ENCODE results near the gene MOV10L1. TPM values are rescaled to one million over a fixed set of nuclear protein-coding genes. Genes with fewer than 3 reads are reported as not detected.

Gene MOV10L1
- total and polyA plus RNA-seq, 9 of the 15 experiments (the other 6 are each of a cell fraction or from before 2014, with no cell fraction given), result 0.06 to 0.43 (median 0.15) TPM

DNA sequence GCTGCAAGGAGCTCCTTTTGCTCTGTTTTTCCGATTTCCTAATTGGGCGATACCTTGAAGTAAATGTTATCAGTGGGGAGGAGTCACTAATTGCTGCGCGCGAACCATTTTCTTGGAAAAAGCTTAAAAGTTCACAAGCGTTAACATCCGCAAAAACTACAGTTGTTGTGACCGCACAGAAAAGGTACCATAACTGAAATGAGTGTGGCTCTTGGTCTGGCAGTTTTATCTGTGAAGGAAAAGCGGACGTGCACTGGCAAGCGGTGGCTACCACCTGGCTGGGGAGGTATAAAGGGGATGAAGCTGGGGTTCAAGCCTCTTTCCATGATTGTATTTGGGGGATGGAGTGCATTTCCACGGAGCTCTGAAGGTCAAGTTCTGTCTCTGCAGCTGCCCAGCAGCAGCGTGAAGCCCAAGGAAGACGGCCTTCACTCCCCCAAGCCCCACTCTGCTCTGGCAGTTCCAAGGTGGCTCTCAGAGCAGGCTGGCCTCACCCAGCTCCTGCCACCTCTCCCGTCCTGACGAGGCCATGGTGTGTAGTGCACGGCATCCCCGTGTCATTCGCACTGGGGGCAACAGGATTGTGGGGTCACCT, 27.5 kb downstream of the MOV10L1 start:
- WGBS (ENCODE audit: insufficient coverage, low coverage, missing lambda C conversion rate), result 3% methylated on average over 17 of the region's 19 CpGs
- peak in 2 of 4 experiments; percentile 31 to 74 for DNase-seq (ENCODE audit: extremely low read depth in 1 of 4, low spot score in 3 of 4)
- in situ Hi-C loops (cut with MboI) (no loop called here), intact Hi-C loops (cut with micrococcal nuclease) (no loop called here)
- peaks cover 3% of the 10 kb centered on the region for H3K9me1 ChIP-seq (ENCODE audit: control insufficient read depth, insufficient read depth, low read length)
- H3K36me3 ChIP-seq (ENCODE audit: control insufficient read depth, insufficient read depth, low read length), result no peaks in the 10 kb centered on the region; the same call in 2 of the 3 replicates
- TSS peak; percentile 99 for BruUV-seq (replicated peaks)
- ATAC-seq, result peak; percentile 59
- ChIA-PET POLR2A (interaction anchor here (0.7 to 4.0 kb wide), 6 partner anchors 12 to 186 kb away, joined by 3 to 26 read pairs (median 4); partner anchors contain the start of gene MLC1), CTCF (ENCODE audit: low intra/inter-chr PET ratio) (no interaction called here)
- peak overlapping the region; percentile 65 to 87 for H3K9ac ChIP-seq (ENCODE audit: insufficient read depth in 1 of 2, low read depth in 2 of 2, low read length in 2 of 2)
- no peaks in the 10 kb centered on the region for H4K20me1 ChIP-seq (replicated peaks; ENCODE audit: control insufficient read depth, insufficient read depth, low read length)
- H3K4me3 ChIP-seq, result no peak overlapping the region
- H3K4me1 ChIP-seq (replicated peaks in 1 of 2; ENCODE audit: control insufficient read depth in 2 of 2, insufficient read depth in 2 of 2, low read length in 2 of 2), result peaks cover 33 to 40% of the 10 kb centered on the region in 2 experiments
- peak overlapping the region; percentile 94 for H3K27ac ChIP-seq (ENCODE audit: extremely low read depth, low read depth, low read length)
- H3K9me3 ChIP-seq (replicated peaks; ENCODE audit: control insufficient read depth, insufficient read depth, low read depth, low read length), result peaks cover 2% of the 10 kb centered on the region; the same call in 1 of the 2 replicates
- H3K4me2 ChIP-seq (ENCODE audit: insufficient read depth, low read length), result peak overlapping the region; percentile 74
- FAIRE-seq, result peak; percentile 78
- H2AFZ ChIP-seq (ENCODE audit: low read depth, low read length), result peak overlapping the region; percentile 83
- H3K27me3 ChIP-seq (ENCODE audit: control insufficient read depth in 2 of 2, insufficient read depth in 2 of 2, low read length in 2 of 2), result no peaks in the 10 kb centered on the region
- no peaks in the 10 kb centered on the region for H3K79me2 ChIP-seq (ENCODE audit: control insufficient read depth, insufficient read depth, low read length)
- TF ChIP-seq ZNF740 (CRISPR knock-in tag; IDR thresholded peaks at IDR 0.05) (no peak), ZNF740 (tag; IDR thresholded peaks at IDR 0.05) (no peak), HMGN3 (IDR thresholded peaks at IDR 0.05; ENCODE audit: borderline replicate concordance, extremely low read depth, insufficient read length, low read depth, low read length) (no peak), AFF1 (IDR thresholded peaks at IDR 0.05; ENCODE audit: low read depth in 1 of 2, partially characterized antibody in 2 of 2) (no peak), ZNF57 (CRISPR knock-in tag; IDR thresholded peaks at IDR 0.05) (no peak), ZNF232 (CRISPR knock-in tag; IDR thresholded peaks at IDR 0.05) (no peak), FOXM1 (IDR thresholded peaks at IDR 0.05; ENCODE audit: low read depth) (0 out of 2 replicates have a peak, but pooled peaks have one; percentile 13), FOXM1 (CRISPR knock-in tag; IDR thresholded peaks at IDR 0.05; ENCODE audit: low read depth) (no peak), ZNF449 (CRISPR knock-in tag; IDR thresholded peaks at IDR 0.05) (no peak), PCBP2 (IDR thresholded peaks at IDR 0.05; ENCODE audit: low read depth, low read length, poor library complexity, severe bottlenecking) (no peak), ZNF764 (CRISPR knock-in tag; IDR thresholded peaks at IDR 0.05; ENCODE audit: low read depth) (no peak), NFRKB (IDR thresholded peaks at IDR 0.05; ENCODE audit: low read depth) (no peak), PTBP1 (IDR thresholded peaks at IDR 0.05; ENCODE audit: low read depth, low read length) (no peak), MTA1 (IDR thresholded peaks at IDR 0.05; ENCODE audit: borderline replicate concordance) (no peak), MTA2 (IDR thresholded peaks at IDR 0.05; ENCODE audit: low read depth) (no peak)
- TF ChIP-seq, protein P1, sequence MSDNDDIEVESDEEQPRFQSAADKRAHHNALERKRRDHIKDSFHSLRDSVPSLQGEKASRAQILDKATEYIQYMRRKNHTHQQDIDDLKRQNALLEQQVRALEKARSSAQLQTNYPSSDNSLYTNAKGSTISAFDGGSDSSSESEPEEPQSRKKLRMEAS (CRISPR knock-in tag; IDR thresholded peaks at IDR 0.05), result no peak

Measured in K562 (cell line).